ENCODE data around the gene MEST. TPM values are rescaled to one million over a fixed set of nuclear protein-coding genes. Genes with fewer than 3 reads are reported as not detected.
A peak's percentile ranks its signal among the peaks of the same experiment; 100 is the strongest.

The MEST gene
- total RNA-seq, 4 donors from 2014 or later = 64.0 to 953 (median 201) TPM

DNA sequence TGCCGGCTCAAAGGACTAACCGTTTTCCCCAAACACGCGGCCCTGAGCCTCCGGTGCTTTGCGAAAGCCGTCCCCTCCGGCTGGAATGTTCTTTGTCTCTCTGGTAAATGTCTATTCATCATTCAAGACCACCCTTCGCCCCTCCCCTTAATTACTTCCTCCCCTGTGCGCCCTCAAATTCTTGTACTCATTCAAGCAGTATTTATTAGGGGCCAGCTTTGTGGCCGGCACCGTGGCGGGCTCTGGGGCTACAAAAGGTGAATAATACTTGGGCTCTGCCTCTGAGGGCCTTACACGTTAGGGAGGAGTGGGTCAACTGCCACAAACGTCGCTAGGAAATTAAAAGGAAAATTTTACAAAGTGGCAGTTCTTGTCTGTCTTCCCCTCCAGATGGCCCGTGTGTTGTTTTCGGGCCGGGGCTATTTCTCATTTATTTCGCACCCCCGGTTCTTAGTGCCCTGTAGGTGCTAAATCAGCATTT, 1.5 kb upstream of the MEST start:
- ATAC-seq (ENCODE audit: low FRiP score) = no peak
- TF ChIP-seq, protein P1, sequence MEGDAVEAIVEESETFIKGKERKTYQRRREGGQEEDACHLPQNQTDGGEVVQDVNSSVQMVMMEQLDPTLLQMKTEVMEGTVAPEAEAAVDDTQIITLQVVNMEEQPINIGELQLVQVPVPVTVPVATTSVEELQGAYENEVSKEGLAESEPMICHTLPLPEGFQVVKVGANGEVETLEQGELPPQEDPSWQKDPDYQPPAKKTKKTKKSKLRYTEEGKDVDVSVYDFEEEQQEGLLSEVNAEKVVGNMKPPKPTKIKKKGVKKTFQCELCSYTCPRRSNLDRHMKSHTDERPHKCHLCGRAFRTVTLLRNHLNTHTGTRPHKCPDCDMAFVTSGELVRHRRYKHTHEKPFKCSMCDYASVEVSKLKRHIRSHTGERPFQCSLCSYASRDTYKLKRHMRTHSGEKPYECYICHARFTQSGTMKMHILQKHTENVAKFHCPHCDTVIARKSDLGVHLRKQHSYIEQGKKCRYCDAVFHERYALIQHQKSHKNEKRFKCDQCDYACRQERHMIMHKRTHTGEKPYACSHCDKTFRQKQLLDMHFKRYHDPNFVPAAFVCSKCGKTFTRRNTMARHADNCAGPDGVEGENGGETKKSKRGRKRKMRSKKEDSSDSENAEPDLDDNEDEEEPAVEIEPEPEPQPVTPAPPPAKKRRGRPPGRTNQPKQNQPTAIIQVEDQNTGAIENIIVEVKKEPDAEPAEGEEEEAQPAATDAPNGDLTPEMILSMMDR (IDR thresholded peaks at IDR 0.05) = no peak
- DNase-seq (ENCODE audit: low spot score) = no peak

DNA sequence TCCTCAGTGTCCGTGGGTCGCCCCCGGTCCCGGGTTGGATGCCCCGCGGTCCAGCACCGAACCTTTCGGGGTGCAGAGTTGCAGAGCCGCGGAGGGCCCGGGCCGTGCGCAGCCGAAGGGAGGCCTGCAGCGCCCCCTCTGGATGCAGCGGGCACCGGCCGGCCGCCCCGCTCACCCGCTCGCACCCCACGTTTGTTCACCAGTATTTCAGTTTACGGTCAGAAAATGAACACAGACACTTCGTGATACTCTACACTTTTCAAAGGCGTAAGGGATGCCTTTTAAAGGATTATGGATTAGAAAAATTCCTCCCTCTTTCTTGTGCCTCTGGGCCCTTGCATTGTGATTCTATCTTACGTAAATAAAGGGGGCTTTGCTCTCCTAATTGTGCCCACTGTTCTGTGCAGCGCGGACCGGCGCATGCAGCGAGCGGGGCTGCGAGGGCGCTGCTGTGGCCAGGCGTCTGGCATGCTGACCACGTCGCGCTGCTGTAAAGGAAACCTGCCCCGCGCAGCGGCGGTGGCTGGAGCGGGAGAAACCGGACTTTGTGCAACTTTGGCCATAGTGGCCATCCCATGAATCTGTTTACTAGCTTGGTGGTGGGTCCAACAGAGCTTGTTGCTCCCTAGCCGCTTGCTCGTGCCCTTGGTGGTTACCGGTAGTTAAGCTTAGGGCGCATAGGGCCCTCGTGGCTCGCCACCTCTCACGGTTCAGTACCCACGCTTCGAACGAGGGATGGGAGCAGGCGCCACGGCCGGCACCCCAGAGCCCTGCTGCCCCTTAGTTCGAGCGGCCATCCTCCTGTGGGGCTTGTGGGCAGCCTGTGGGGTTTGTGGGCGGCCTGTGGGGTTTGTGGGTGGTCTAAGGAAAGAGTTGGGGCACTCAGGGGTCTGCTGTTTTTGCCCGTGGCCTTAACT, 739 bp upstream of the MEST start:
- TF ChIP-seq, protein P1 (IDR thresholded peaks at IDR 0.05) = no peak
- ATAC-seq (ENCODE audit: low FRiP score) = peak; percentile 31
- no peak for DNase-seq (ENCODE audit: low spot score)

DNA sequence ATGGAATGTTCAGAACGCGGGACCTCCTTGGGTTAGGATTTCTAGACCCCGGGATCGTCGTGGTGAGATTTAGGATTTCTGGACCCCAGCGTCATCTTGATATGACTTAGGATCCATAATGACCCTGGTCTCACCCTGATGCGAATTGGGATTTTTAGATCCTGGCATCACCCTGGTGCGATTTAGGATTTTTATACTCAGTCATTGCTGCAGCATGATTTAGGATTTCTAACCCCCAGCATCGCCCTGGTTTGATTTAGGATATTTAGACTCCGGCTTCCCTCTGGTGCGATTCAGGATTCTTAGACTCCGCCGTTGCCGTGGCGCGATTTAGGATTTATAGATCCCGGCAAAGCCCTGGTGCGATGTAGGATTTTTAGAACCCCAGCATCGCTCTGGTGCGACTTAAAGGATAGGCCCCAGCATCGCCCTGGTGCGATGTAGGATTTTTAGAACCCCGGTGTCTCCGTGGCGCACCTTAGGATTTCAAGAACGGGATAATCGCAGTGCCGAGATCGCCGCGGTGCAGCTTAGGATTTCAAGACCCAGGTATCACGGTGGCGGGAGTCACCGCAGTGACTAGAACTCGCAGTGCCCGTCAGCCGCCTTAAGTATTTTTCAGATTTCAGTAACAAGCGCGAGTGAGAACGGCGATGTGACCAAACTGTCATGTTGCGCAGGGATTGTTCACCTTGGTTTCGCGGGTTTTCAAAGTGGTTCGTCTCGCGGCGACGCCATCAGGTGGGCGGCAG, 814 bp downstream of the MEST start:
- TF ChIP-seq, protein P1 (IDR thresholded peaks at IDR 0.05) = no peak
- DNase-seq (ENCODE audit: low spot score) (no peak), ATAC-seq (ENCODE audit: low FRiP score) (no peak)

DNA sequence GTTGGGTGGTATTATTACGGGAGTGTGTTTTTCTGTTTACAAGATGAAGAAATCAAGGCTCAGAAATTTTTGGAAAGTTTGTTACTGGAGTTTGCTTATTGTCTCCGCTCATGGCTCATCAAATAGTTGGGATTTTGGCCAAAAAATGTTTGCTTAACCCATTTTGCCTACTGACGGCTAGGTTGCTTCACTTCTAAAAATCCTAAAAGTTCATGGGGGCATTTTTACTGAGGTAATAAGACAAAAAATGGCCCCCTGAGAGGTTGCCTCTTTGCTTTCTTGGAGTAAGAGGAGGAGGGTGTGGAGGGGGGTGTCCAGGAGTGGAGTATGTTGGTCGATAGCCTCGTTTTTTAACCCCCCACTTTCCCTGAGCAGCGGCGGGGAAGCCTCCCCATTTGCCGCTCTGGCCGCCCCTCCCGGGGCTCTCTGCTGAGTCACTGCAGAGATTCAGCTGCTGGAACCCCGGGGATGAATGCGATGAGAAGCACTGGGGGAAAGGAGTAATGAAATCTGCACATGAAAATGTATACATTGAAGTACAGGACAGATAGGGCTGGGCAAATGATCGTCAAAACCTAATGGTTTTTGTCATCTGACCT, 1.5 kb downstream of the MEST start:
- TF ChIP-seq, protein P1 (IDR thresholded peaks at IDR 0.05) = no peak
- ATAC-seq (ENCODE audit: low FRiP score) (no peak), DNase-seq (ENCODE audit: low spot score) (no peak)

DNA sequence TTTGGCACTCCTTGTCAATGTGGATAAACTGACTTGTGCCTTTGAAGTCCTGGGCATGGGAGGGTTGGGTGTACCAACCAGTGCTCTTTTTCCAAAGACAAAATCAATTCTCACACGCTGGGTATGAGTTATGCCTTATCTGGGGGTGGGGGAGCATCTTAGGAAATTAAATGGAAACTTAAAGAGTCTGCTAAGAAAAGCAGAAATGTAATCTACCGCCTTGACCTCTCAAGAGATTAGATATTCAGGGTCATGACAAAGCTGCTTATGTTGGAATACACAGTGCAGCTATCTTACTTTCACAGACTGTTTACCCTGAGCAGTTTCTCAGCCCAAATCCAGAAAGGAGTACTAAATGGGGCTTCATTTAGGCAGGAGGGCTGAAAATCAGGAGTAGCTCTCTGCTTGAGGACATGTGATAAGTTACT, 2.6 kb downstream of the MEST start:
- no peak for DNase-seq (ENCODE audit: low spot score)

DNA sequence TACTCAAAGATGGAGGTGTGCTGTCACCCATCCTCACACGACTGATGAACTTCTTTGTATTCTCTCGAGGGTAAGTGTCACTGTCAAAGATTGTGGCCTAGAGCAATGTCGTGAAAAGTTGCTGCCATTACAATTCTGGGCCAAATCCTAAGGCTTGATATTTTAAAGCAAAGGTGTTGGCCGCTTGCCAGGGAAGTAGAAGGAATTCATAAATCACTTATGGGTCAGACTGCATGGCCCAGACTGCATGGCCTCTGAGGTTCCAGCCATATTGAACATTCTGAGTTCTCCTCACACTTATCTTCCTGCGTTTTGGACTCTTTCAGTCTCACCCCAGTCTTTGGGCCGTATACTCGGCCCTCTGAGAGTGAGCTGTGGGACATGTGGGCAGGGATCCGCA, 8.6 kb downstream of the MEST start:
- no peak for ATAC-seq (ENCODE audit: low FRiP score)
- no peak for DNase-seq (ENCODE audit: low spot score)
- TF ChIP-seq, protein P1 (IDR thresholded peaks at IDR 0.05) = no peak

More for the DNA sequence above, 2.6 kb downstream of the MEST start:
- TF ChIP-seq, protein P1 (IDR thresholded peaks at IDR 0.05) = no peak
- ATAC-seq (ENCODE audit: low FRiP score) = no peak
